Transverse colon (tissue), 4 donors: ENCODE measurements around the gene SLC6A11.

ENCODE experiments used
- EP300 ChIP-seq: sonication (generic); formaldehyde crosslinking; IDR thresholded peaks from one replicate; pipeline ENCODE4 v1.6.1; 2017; ENCODE audit warnings: antibody characterized with exemption, low read depth
- POLR2A ChIP-seq: fragments of 450-650 bp; IDR thresholded peaks from one replicate; pipeline ENCODE4 v1.6.1; 2016; ENCODE audit warnings: antibody characterized with exemption, mild to moderate bottlenecking, moderate library complexity
- POLR2AphosphoS5 ChIP-seq, 3 donors: sonication (generic); formaldehyde crosslinking; IDR thresholded peaks; one replicate each; pipeline ENCODE4 v1.6.1; 2016; ENCODE audit warnings: antibody characterized with exemption in 3 of 3
- TF ChIP-seq, protein P1 (sequence below), 5 experiments: fragments of 200-600 bp in 3 of 5; fragments of 450-650 bp in 2 of 5; sonication (generic) in 3 of 5; IDR thresholded peaks; 1 replicate in 2 of 5; 2 replicates in 3 of 5; pipeline ENCODE4 v1.5.1; 2016 to 2017; ENCODE audit warnings: antibody characterized with exemption in 5 of 5, inconsistent platforms in 3 of 5, mild to moderate bottlenecking in 2 of 5, moderate library complexity in 1 of 5

- TF ChIP-seq, protein P1, sequence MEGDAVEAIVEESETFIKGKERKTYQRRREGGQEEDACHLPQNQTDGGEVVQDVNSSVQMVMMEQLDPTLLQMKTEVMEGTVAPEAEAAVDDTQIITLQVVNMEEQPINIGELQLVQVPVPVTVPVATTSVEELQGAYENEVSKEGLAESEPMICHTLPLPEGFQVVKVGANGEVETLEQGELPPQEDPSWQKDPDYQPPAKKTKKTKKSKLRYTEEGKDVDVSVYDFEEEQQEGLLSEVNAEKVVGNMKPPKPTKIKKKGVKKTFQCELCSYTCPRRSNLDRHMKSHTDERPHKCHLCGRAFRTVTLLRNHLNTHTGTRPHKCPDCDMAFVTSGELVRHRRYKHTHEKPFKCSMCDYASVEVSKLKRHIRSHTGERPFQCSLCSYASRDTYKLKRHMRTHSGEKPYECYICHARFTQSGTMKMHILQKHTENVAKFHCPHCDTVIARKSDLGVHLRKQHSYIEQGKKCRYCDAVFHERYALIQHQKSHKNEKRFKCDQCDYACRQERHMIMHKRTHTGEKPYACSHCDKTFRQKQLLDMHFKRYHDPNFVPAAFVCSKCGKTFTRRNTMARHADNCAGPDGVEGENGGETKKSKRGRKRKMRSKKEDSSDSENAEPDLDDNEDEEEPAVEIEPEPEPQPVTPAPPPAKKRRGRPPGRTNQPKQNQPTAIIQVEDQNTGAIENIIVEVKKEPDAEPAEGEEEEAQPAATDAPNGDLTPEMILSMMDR (IDR thresholded peaks at IDR 0.05) = no peak
- TF ChIP-seq POLR2A (no peak), EP300 (no peak), POLR2AphosphoS5 (IDR thresholded peaks at IDR 0.05) (no peak)
These were observed 11.8 kb upstream of the SLC6A11 start for GRCh38 chr3:10804183-10804648.
